ENCODE results near the gene RNF227. TPM values are rescaled to one million over a fixed set of nuclear protein-coding genes. Genes with fewer than 3 reads are reported as not detected.

RNF227 gene
- total and polyA plus RNA-seq, 2 of the 8 experiments (the other 6 are each of a cell fraction or from before 2014, with no cell fraction given) = 0.63 to 1.7 TPM

GRCh38 chr17:7867881-7868329 is 48.2 kb downstream of the RNF227 start:
- Histone ChIP-seq H2BK12ac (ENCODE audit: low read depth, low read length) (no peak overlapping the region), H3K4me1 (replicated peaks in 1 of 4; ENCODE audit: control insufficient read depth in 3 of 4, insufficient read depth in 4 of 4, low read length in 3 of 4) (no peaks in the 10 kb centered on the region; a peak in 1 of 7 replicates), H3K4me2 (ENCODE audit: insufficient read depth in 1 of 2, low read depth in 2 of 2, low read length in 2 of 2) (no peak overlapping the region), H2BK5ac (ENCODE audit: low read depth, low read length) (no peak overlapping the region), H3K14ac (ENCODE audit: insufficient read length) (no peak overlapping the region), H3K36me3 (ENCODE audit: control insufficient read depth in 2 of 4, insufficient read depth in 4 of 4, low read length in 3 of 4) (no peaks in the 10 kb centered on the region; a peak in 1 of 8 replicates), H3K79me2 (ENCODE audit: control insufficient read depth in 1 of 2, insufficient read depth in 2 of 2, low read length in 2 of 2) (no peaks in the 10 kb centered on the region), H3K56ac (replicated peaks; ENCODE audit: insufficient read length, low read depth, low read length) (no peak overlapping the region), H2AFZ (ENCODE audit: low read length) (no peak overlapping the region), H2BK15ac (ENCODE audit: low read length) (no peak overlapping the region), H3K23me2 (ENCODE audit: low read depth, low read length) (no peaks in the 10 kb centered on the region), H2BK120ac (replicated peaks; ENCODE audit: low read depth, low read length) (no peak overlapping the region), H4K5ac (ENCODE audit: insufficient read length, low read depth, low read length) (no peak overlapping the region), H3K4me3 (ENCODE audit: extremely low read depth in 1 of 4, insufficient read depth in 2 of 4, low read depth in 3 of 4, low read length in 4 of 4) (no peak overlapping the region), H3K9me3 (ENCODE audit: insufficient read depth in 2 of 2, low read depth in 1 of 2, low read length in 1 of 2) (no peaks in the 10 kb centered on the region), H4K8ac (ENCODE audit: extremely low read depth, insufficient read depth, low read length) (no peak overlapping the region), H3K27me3 (replicated peaks in 1 of 4; ENCODE audit: control insufficient read depth in 3 of 4, extremely low read depth in 1 of 4, insufficient read depth in 3 of 4, low read length in 3 of 4) (no peaks in the 10 kb centered on the region), H2AK5ac (ENCODE audit: low read depth, low read length) (no peak overlapping the region), H3K23ac (ENCODE audit: insufficient read length) (no peak overlapping the region), H3K4ac (replicated peaks; ENCODE audit: insufficient read length, low read depth, low read length) (no peak overlapping the region), H4K91ac (replicated peaks; ENCODE audit: insufficient read length, low read length) (no peak overlapping the region), H3K18ac (ENCODE audit: extremely low read depth, low read length) (no peak overlapping the region), H2BK20ac (ENCODE audit: low read length) (no peak overlapping the region), H3K79me1 (ENCODE audit: low read depth, low read length) (no peaks in the 10 kb centered on the region), H3K27ac (ENCODE audit: low read depth, low read length) (no peak overlapping the region), H4K20me1 (replicated peaks in 1 of 2; ENCODE audit: control insufficient read depth in 1 of 2, insufficient read depth in 2 of 2, low read length in 2 of 2) (no peaks in the 10 kb centered on the region), H3K9ac (replicated peaks in 1 of 4; ENCODE audit: extremely low read depth in 1 of 4, low read depth in 3 of 4, low read length in 3 of 4) (no peak overlapping the region)
- WGBS, 2 experiments (ENCODE audit: extremely low coverage in 1 of 2, insufficient coverage in 1 of 2, insufficient read length in 1 of 2, insufficient replicate concordance in 2 of 2, low coverage in 1 of 2, low lambda C conversion rate in 2 of 2, missing lambda C conversion rate in 1 of 2) = 81% methylated on average over 5 of the region's 5 CpGs; no CpG with 5 or more reads in 1 of the 2 experiments
- TF ChIP-seq TCF12 (IDR thresholded peaks at IDR 0.05; ENCODE audit: low read depth, low read length) = no peak
- TF ChIP-seq, protein P1, sequence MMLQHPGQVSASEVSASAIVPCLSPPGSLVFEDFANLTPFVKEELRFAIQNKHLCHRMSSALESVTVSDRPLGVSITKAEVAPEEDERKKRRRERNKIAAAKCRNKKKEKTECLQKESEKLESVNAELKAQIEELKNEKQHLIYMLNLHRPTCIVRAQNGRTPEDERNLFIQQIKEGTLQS (IDR thresholded peaks at IDR 0.05; ENCODE audit: insufficient read depth, low read depth, low read length) = no peak
- no peak for TF ChIP-seq RNF2 (IDR thresholded peaks at IDR 0.05; ENCODE audit: borderline replicate concordance, low read depth, low read length, missing control alignments, poor library complexity, severe bottlenecking)
- no peak for TF ChIP-seq TAF1 (IDR thresholded peaks at IDR 0.05; ENCODE audit: low read depth, low read length)
- TF ChIP-seq EZH2 (IDR thresholded peaks at IDR 0.05; ENCODE audit: low read depth, low read length, severe bottlenecking) = no peak
- TF ChIP-seq RBBP5 (IDR thresholded peaks at IDR 0.05; ENCODE audit: borderline replicate concordance, low read depth, low read length) = no peak
- TF ChIP-seq ZNF274 (IDR thresholded peaks at IDR 0.05; ENCODE audit: borderline replicate concordance, extremely low read depth, low read length) = no peak
- no peak for TF ChIP-seq CTBP2 (IDR thresholded peaks at IDR 0.05; ENCODE audit: borderline replicate concordance, insufficient read depth, insufficient read length, low read length)
- no peak for TF ChIP-seq RAD21 (IDR thresholded peaks at IDR 0.05 in 1 of 2, conservative IDR thresholded peaks at IDR 0.05 in 1 of 2; ENCODE audit: low read depth in 2 of 2, low read length in 2 of 2)
- TF ChIP-seq CHD2 (IDR thresholded peaks at IDR 0.05; ENCODE audit: low read length) = no peak
- TF ChIP-seq SP2 (IDR thresholded peaks at IDR 0.05; ENCODE audit: low read length) = no peak
- DNase-seq (ENCODE audit: low read depth in 1 of 2, low spot score in 2 of 2) (no peak), FAIRE-seq (no peak)
- POLR2A ChIA-PET (ENCODE audit: partially characterized antibody) = interaction anchor here (1.4 kb wide), 1 partner anchor 35 kb away, joined by 3 read pairs; no protein-coding TSS in a partner anchor
- CTCF ChIA-PET (ENCODE audit: partially characterized antibody) = interaction anchor here (0.8 to 2.4 kb wide), 5 partner anchors 17 to 188 kb away, joined by 3 to 7 read pairs (median 4); no protein-coding TSS in a partner anchor

Measured in H1 (cell line).